ENCODE results near the gene SPTA1. TPM values are rescaled to one million over a fixed set of nuclear protein-coding genes. Genes with fewer than 3 reads are reported as not detected.

The SPTA1 gene
- total and polyA plus RNA-seq, 10 donors = 0.05 to 32.6 (median 2.0) TPM

DNA sequence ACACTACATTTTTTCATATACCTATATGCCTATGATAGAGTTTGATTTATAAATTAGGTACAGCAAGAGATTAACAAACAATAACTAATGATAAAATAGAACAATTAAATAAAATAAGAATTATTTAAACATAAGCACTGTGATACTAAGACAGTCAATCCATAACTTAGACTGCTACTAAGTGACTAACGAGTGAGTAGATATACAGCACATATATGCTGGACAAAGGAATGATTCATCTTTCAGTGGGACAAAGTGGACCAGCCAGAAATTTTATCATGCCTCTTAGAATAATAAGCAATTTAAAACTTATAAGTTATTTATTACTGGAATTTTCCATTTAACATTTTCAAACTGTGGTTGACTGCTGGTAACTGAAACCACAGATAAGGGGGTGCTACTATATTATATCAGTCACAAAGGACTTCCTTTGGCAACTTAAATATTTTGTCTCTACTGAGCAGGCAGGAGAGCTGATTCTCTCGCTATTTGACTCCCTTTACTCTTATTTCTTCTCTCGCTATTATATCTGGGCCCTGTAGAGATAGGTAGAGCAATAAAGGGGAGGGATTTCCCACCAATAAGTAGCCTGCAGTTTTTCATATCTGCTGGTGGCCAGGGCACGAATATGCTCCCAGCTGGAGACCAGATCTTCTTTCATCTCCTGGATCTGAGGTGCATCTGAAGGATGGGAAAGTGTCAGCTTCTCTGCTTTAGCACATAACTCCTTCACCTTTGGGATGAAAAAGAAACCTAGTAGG is 10.8 kb downstream of the SPTA1 start:
- no peak overlapping the region for H3K27ac ChIP-seq
- no peaks in the 10 kb centered on the region for H3K9me3 ChIP-seq
- H3K27me3 ChIP-seq (replicated peaks in 1 of 7) = no peaks in the 10 kb centered on the region
- no peak overlapping the region for H3K4me3 ChIP-seq
- H3K4me1 ChIP-seq = no peaks in the 10 kb centered on the region
- H3K36me3 ChIP-seq = no peaks in the 10 kb centered on the region
- no peak for TF ChIP-seq POLR2AphosphoS5 (IDR thresholded peaks at IDR 0.05)
- TF ChIP-seq, protein P1, sequence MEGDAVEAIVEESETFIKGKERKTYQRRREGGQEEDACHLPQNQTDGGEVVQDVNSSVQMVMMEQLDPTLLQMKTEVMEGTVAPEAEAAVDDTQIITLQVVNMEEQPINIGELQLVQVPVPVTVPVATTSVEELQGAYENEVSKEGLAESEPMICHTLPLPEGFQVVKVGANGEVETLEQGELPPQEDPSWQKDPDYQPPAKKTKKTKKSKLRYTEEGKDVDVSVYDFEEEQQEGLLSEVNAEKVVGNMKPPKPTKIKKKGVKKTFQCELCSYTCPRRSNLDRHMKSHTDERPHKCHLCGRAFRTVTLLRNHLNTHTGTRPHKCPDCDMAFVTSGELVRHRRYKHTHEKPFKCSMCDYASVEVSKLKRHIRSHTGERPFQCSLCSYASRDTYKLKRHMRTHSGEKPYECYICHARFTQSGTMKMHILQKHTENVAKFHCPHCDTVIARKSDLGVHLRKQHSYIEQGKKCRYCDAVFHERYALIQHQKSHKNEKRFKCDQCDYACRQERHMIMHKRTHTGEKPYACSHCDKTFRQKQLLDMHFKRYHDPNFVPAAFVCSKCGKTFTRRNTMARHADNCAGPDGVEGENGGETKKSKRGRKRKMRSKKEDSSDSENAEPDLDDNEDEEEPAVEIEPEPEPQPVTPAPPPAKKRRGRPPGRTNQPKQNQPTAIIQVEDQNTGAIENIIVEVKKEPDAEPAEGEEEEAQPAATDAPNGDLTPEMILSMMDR (IDR thresholded peaks at IDR 0.05 in 8 of 11, conservative IDR thresholded peaks at IDR 0.05 in 3 of 11) = no peak
- TF ChIP-seq POLR2A (IDR thresholded peaks at IDR 0.05) = no peak
- intact Hi-C loops (cut with DNase I; ENCODE audit: low total_unique reads) = no loop called here
- WGBS, 5 donors = 54 to 70% (median 58%) methylated on average over 4 of the region's 4 CpGs
- DNase-seq = no peak

DNA sequence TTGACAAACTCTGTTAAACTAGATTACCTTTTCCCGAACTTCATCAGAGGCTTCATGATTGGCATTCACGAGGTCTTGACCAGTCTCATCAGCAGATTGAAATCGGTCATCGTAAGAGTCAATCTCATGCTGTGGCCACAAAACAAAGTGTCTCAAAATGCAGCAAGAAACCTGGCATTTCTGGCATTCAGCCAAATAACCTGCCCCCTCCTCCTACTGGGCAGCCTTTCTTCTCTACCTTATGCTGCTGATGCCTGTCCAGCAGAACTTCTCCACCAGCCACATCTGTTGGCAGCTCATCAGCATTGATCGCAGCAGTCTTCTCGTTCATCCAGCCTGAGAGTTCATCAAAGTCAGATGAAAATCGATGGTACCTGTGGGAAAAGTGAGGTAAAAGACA is 12.2 kb downstream of the SPTA1 start:
- H3K27me3 ChIP-seq (replicated peaks in 1 of 7) = no peaks in the 10 kb centered on the region
- 88 to 96% (median 94%) methylated on average over 7 of the region's 7 CpGs for WGBS, 5 donors
- intact Hi-C loops (cut with DNase I; ENCODE audit: low total_unique reads) = no loop called here
- no peaks in the 10 kb centered on the region for H3K4me1 ChIP-seq
- H3K4me3 ChIP-seq = no peak overlapping the region
- H3K36me3 ChIP-seq = no peaks in the 10 kb centered on the region
- DNase-seq = no peak
- H3K27ac ChIP-seq = no peak overlapping the region
- TF ChIP-seq POLR2A (IDR thresholded peaks at IDR 0.05) (no peak), POLR2AphosphoS5 (IDR thresholded peaks at IDR 0.05) (no peak)
- TF ChIP-seq, protein P1 (IDR thresholded peaks at IDR 0.05 in 8 of 11, conservative IDR thresholded peaks at IDR 0.05 in 3 of 11) = no peak
- no peaks in the 10 kb centered on the region for H3K9me3 ChIP-seq

DNA sequence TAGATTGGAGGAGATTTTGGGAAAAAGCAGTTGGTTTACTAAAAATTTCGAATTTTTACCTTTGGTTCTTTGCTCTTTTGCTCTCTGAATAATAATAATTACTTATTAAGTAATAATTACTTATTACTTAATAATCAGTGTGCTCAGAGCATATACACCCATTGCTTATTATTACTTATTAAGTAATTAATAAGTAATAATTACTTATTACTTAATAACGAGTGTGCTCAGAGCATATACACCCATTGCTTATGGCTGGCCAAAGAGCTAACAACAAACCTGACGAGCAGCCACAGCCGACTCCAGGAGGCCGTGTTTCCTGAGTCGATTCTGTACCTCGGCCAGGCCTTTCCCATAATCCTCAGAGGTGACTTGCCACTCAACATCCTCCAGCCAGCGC is 20.5 kb downstream of the SPTA1 start:
- 76 to 90% (median 85%) methylated on average over 8 of the region's 8 CpGs for WGBS, 5 donors
- no peak for DNase-seq
- TF ChIP-seq POLR2AphosphoS5 (IDR thresholded peaks at IDR 0.05) = no peak
- TF ChIP-seq, protein P1 (IDR thresholded peaks at IDR 0.05 in 8 of 11, conservative IDR thresholded peaks at IDR 0.05 in 3 of 11) = no peak
- TF ChIP-seq POLR2A (IDR thresholded peaks at IDR 0.05) = no peak
- H3K9me3 ChIP-seq = peaks cover 0 to 4% (median 0%) of the 10 kb centered on the region in 8 donors
- no peak overlapping the region for H3K4me3 ChIP-seq
- intact Hi-C loops (cut with DNase I; ENCODE audit: low total_unique reads) = no loop called here
- no peaks in the 10 kb centered on the region for H3K36me3 ChIP-seq
- H3K4me1 ChIP-seq = no peaks in the 10 kb centered on the region
- H3K27me3 ChIP-seq (replicated peaks in 1 of 7) = no peaks in the 10 kb centered on the region
- no peak overlapping the region for H3K27ac ChIP-seq

DNA sequence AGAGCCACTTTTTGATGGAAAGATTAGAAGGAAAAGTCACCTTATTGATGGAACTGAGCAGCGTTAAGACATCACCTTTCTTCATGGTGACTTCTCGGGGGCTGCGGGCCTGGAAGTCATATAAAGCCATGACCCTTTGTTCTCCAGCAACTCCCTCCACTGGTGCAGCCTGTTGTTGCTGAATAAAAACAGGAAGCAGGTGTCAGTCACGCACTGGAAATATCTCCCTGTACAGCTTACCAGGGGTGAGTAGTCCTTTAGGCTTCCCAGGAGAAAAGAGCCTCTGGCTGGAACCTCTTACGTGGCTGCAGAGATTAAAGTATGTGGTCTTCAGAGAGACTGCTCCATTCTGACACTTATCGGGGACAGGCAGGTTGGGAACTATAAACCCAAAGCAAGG is 31.9 kb downstream of the SPTA1 start:
- Histone ChIP-seq H3K36me3 (no peaks in the 10 kb centered on the region), H3K27me3 (replicated peaks in 1 of 7) (no peaks in the 10 kb centered on the region), H3K4me1 (peaks cover 0 to 29% (median 11%) of the 10 kb centered on the region in 6 donors), H3K4me3 (no peak overlapping the region), H3K9me3 (no peaks in the 10 kb centered on the region), H3K27ac (no peak overlapping the region)
- intact Hi-C loops (cut with DNase I; ENCODE audit: low total_unique reads) = no loop called here
- no peak for DNase-seq
- 17 to 31% (median 20%) methylated on average over 6 of the region's 6 CpGs for WGBS, 5 donors
- TF ChIP-seq POLR2A (IDR thresholded peaks at IDR 0.05) = no peak
- TF ChIP-seq POLR2AphosphoS5 (IDR thresholded peaks at IDR 0.05) = no peak
- TF ChIP-seq, protein P1 (IDR thresholded peaks at IDR 0.05 in 8 of 11, conservative IDR thresholded peaks at IDR 0.05 in 3 of 11) = no peak

All from spleen (tissue), 11 donors.